ENCODE data around the gene C13orf46.

- TF ChIP-seq, protein P1, sequence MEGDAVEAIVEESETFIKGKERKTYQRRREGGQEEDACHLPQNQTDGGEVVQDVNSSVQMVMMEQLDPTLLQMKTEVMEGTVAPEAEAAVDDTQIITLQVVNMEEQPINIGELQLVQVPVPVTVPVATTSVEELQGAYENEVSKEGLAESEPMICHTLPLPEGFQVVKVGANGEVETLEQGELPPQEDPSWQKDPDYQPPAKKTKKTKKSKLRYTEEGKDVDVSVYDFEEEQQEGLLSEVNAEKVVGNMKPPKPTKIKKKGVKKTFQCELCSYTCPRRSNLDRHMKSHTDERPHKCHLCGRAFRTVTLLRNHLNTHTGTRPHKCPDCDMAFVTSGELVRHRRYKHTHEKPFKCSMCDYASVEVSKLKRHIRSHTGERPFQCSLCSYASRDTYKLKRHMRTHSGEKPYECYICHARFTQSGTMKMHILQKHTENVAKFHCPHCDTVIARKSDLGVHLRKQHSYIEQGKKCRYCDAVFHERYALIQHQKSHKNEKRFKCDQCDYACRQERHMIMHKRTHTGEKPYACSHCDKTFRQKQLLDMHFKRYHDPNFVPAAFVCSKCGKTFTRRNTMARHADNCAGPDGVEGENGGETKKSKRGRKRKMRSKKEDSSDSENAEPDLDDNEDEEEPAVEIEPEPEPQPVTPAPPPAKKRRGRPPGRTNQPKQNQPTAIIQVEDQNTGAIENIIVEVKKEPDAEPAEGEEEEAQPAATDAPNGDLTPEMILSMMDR (IDR thresholded peaks at IDR 0.05; ENCODE audit: low read depth, low read length, missing input control), result no peak
- TF ChIP-seq SP1 (IDR thresholded peaks at IDR 0.05), result no peak
- TF ChIP-seq REST (IDR thresholded peaks at IDR 0.05), result no peak
- TF ChIP-seq, protein P2, sequence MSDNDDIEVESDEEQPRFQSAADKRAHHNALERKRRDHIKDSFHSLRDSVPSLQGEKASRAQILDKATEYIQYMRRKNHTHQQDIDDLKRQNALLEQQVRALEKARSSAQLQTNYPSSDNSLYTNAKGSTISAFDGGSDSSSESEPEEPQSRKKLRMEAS (IDR thresholded peaks at IDR 0.05), result no peak
- TF ChIP-seq YY1 (IDR thresholded peaks at IDR 0.05), result no peak
- TF ChIP-seq HNF4G (IDR thresholded peaks at IDR 0.05), result no peak
- no peak for TF ChIP-seq RAD21 (IDR thresholded peaks at IDR 0.05)
- no peak for TF ChIP-seq HNF4A (conservative IDR thresholded peaks at IDR 0.05)
- TF ChIP-seq ZBTB33 (IDR thresholded peaks at IDR 0.05), result no peak
- TF ChIP-seq, protein P3, sequence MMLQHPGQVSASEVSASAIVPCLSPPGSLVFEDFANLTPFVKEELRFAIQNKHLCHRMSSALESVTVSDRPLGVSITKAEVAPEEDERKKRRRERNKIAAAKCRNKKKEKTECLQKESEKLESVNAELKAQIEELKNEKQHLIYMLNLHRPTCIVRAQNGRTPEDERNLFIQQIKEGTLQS (IDR thresholded peaks at IDR 0.05), result no peak
- TF ChIP-seq TAF1 (conservative IDR thresholded peaks at IDR 0.05), result no peak
- TF ChIP-seq JUND (IDR thresholded peaks at IDR 0.05), result no peak
Observed at GRCh38 chr13:113977976-113978375, 4.1 kb upstream of the C13orf46 start.
